Measurements from ENCODE around the gene TOMM40L.

Gene TOMM40L

GRCh38 chr1:161225534-161226319, at the start of gene TOMM40L:
Gene TOMM40L (plus strand): TSS chr1:161226060. CDS start chr1:161226490, 430 bp downstream.
- DNase-seq: peak; percentile 96

- DNase-seq: no peak
Measured at GRCh38 chr1:161176468-161177111, 49.3 kb upstream of the TOMM40L start.

GRCh38 chr1:161177112-161177935, 48.5 kb upstream of the TOMM40L start, which contains the start of gene B4GALT3:
Gene B4GALT3 (minus strand): TSS chr1:161177507. CDS start chr1:161176060, 1,447 bp downstream.
- peak; percentile 93 for DNase-seq

- DNase-seq: no peak
Measured at GRCh38 chr1:161177936-161178244, 48.0 kb upstream of the TOMM40L start.

- no peak for DNase-seq
Measured at GRCh38 chr1:161179698-161180097, 46.2 kb upstream of the TOMM40L start.

GRCh38 chr1:161180639-161181038, 45.2 kb upstream of the TOMM40L start:
- DNase-seq: peak; percentile 35

- DNase-seq: peak; percentile 80
Measured at GRCh38 chr1:161182214-161182613, 43.6 kb upstream of the TOMM40L start.

- peak; percentile 91 for DNase-seq
Measured at GRCh38 chr1:161185282-161185682, 40.6 kb upstream of the TOMM40L start.

- no peak for DNase-seq
Measured at GRCh38 chr1:161185732-161186311, 40.0 kb upstream of the TOMM40L start.

GRCh38 chr1:161187311-161187710, 38.5 kb upstream of the TOMM40L start:
- no peak for DNase-seq

GRCh38 chr1:161188381-161188780, 37.5 kb upstream of the TOMM40L start:
- DNase-seq: no peak

- DNase-seq: no peak
Measured at GRCh38 chr1:161189036-161189435, 36.8 kb upstream of the TOMM40L start.

GRCh38 chr1:161190962-161191521, 34.8 kb upstream of the TOMM40L start:
- no peak for DNase-seq

- no peak for DNase-seq
Measured at GRCh38 chr1:161191971-161192370, 33.9 kb upstream of the TOMM40L start.

- DNase-seq: peak; percentile 82
Measured at GRCh38 chr1:161192476-161193465, 33.1 kb upstream of the TOMM40L start.

- DNase-seq: no peak
Measured at GRCh38 chr1:161193561-161194235, 32.2 kb upstream of the TOMM40L start.

- no peak for DNase-seq
Measured at GRCh38 chr1:161195171-161195570, 30.7 kb upstream of the TOMM40L start.

GRCh38 chr1:161196111-161196510, 29.7 kb upstream of the TOMM40L start:
- DNase-seq: no peak

- no peak for DNase-seq
Measured at GRCh38 chr1:161196521-161197451, 29.1 kb upstream of the TOMM40L start.

All from CD4-positive, alpha-beta T cell treated with Interleukin-12 subunit alpha and Interleukin-12 subunit beta, for 1 hour (primary cell).